ENCODE results near the gene CDH24. TPM values are rescaled to one million over a fixed set of nuclear protein-coding genes. Genes with fewer than 3 reads are reported as not detected.

Gene CDH24
- total and polyA plus RNA-seq, 8 donors = 1.2 to 14.3 (median 3.7) TPM; not detected in 1

DNA sequence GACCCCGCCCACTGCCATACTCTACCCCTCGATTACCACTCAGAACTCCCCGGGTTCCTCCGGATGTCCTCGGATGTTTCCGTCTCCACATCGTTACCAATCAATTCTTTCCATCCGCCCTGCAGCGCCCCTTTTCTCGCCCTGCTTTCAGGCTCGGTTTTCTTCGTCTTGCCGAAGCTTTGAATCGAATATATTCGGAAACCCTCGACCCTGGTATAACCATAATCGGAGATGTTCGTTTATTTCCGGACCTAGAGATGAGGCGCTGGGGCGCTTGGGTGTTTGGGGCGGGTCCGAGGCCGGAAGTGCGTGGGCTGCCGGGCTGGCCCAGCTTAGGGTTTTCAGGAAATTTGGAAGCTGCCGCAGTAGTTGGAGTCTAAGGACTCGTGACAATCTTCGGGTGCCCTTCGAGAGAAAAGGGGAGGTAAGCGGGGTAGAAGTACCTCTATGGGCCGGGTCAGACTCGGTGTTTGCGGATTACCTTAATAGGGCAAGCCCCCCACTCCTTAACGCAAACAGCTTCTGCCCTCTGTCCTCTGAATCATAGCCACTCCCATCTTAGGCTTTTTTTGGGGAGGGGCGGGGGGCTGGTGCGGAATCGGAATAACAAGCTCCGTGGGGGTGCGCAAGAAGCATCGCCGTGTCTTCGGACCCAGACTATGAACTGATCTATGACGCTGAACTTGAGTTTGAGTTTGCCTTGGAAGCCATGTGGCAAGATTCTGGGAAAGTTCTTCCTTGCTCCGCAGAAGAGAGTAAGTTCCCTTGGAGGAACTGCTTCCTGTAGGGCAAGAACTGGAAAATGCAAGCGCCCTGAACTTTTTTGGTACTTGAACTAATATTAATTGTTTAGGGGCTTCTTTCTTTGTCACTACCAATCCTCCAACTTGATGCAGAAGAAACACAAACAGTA lies 38.1 kb upstream of the CDH24 start, which contains the start of gene C14orf119:
TSS of gene C14orf119 (plus strand) at position 310 of the 913 bp plus-strand sequence. CDS start 2,154 bp downstream, outside the sequence.
- Histone ChIP-seq H3K36me3 (peaks cover 12 to 51% (median 49%) of the 10 kb centered on the region in 4 donors), H3K4me1 (peaks cover 28 to 76% (median 60%) of the 10 kb centered on the region in 4 donors), H3K27ac (peak within 1 kb of the TSS; percentile 95 to 100 (median 99)), H3K4me3 (peak within 1 kb of the TSS; percentile 66 to 96 (median 76)), H3K27me3 (no peaks in the 10 kb centered on the region), H3K9me3 (no peaks in the 10 kb centered on the region)
- peak; percentile 100 for DNase-seq
- peak; percentile 86 to 90 (median 88) for TF ChIP-seq POLR2AphosphoS5 (IDR thresholded peaks at IDR 0.05)
- TF ChIP-seq, protein P1, sequence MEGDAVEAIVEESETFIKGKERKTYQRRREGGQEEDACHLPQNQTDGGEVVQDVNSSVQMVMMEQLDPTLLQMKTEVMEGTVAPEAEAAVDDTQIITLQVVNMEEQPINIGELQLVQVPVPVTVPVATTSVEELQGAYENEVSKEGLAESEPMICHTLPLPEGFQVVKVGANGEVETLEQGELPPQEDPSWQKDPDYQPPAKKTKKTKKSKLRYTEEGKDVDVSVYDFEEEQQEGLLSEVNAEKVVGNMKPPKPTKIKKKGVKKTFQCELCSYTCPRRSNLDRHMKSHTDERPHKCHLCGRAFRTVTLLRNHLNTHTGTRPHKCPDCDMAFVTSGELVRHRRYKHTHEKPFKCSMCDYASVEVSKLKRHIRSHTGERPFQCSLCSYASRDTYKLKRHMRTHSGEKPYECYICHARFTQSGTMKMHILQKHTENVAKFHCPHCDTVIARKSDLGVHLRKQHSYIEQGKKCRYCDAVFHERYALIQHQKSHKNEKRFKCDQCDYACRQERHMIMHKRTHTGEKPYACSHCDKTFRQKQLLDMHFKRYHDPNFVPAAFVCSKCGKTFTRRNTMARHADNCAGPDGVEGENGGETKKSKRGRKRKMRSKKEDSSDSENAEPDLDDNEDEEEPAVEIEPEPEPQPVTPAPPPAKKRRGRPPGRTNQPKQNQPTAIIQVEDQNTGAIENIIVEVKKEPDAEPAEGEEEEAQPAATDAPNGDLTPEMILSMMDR (IDR thresholded peaks at IDR 0.05) = no peak
- TF ChIP-seq POLR2A (IDR thresholded peaks at IDR 0.05) = peak in 2 of 4 donors; percentile 72 to 88
- WGBS, 5 donors = 0 to 1% (median 0%) methylated on average over 45 to 46 of the region's 46 CpGs
- intact Hi-C loops (cut with DNase I; ENCODE audit: low total_unique reads) = no loop called here

DNA sequence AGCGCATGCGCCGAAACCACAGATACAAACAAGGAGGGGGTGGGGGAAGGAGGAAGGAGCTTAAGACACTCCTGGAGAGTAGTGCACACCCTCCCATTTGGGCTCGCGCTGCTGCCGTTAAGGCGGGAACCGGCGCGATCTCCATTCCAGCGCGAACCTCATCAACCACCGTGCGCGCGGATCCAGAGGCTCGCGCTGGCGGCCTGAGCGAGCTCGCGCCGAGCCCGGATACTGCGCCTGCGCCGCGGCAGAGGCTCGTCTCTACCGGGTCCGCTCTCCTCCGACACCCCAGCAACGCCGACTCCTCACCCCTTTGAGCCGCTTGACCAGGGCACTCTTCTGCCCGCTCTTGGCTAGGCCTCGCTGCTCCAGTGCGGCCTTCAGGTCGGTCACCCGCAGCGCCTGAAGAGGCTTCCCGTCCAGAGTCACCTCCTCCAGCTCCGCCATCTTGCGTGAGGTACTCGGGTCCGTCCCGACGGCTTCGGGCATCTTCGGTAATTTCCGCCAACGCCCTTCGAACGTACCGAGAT lies 37.4 kb upstream of the CDH24 start, which contains the start of gene ACIN1:
TSS of gene ACIN1 (minus strand) at position 471 of the 530 bp plus-strand sequence. CDS start at position 447, 24 bp downstream.
- intact Hi-C loops (cut with DNase I; ENCODE audit: low total_unique reads) = no loop called here
- WGBS, 5 donors = 0 to 1% (median 0%) methylated on average over 15 to 55 of the region's 55 CpGs
- H3K9me3 ChIP-seq = no peaks in the 10 kb centered on the region
- H3K4me3 ChIP-seq = peak within 1 kb of the TSS; percentile 66 to 96 (median 76)
- H3K27ac ChIP-seq = peak within 1 kb of the TSS; percentile 95 to 100 (median 99)
- peaks cover 27 to 72% (median 58%) of the 10 kb centered on the region in 4 donors for H3K4me1 ChIP-seq
- peak; percentile 75 to 94 for DNase-seq
- no peaks in the 10 kb centered on the region for H3K27me3 ChIP-seq
- H3K36me3 ChIP-seq = peaks cover 19 to 59% (median 57%) of the 10 kb centered on the region in 4 donors
- TF ChIP-seq, protein P1 (IDR thresholded peaks at IDR 0.05) = no peak
- peak in 2 of 3 donors; percentile 75 to 90 for TF ChIP-seq POLR2AphosphoS5 (IDR thresholded peaks at IDR 0.05)

DNA sequence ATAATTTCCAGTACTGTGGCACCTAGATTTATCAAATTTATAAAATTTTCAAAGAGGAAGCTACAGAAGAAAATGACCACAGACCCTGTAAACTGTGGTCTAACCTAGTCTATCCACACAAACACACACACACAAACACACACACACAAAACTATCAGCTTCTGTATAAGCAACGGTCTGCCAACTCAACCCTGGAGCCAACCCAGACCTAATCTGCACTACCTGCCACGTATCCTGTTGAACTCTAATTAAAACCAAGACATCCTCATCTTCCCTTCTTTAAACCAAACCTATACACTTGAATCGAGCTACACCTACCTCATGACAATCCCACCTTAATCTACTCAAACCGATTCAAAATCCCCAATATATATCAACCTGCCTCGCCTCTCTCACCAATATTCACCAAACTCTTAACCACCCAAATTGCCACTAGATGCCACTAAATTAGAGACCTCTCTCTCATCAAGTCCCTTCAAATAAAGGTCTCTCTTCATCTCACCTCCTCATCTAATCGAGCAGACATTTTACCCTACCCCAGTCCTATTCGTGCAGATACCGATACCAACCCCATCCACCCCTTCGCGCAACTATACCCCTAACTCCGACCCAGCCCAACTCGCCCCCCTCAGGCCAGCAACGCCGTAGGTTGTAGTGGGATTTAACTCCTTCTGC lies 36.8 kb upstream of the CDH24 start:
- TF ChIP-seq POLR2AphosphoS5 (IDR thresholded peaks at IDR 0.05) (no peak), POLR2A (IDR thresholded peaks at IDR 0.05) (no peak), EP300 (IDR thresholded peaks at IDR 0.05) (no peak)
- peaks cover 25 to 59% (median 59%) of the 10 kb centered on the region in 4 donors for H3K36me3 ChIP-seq
- intact Hi-C loops (cut with DNase I; ENCODE audit: low total_unique reads) = no loop called here
- H3K4me1 ChIP-seq = peaks cover 21 to 66% (median 52%) of the 10 kb centered on the region in 4 donors
- peak overlapping the region; percentile 95 to 100 (median 99) for H3K27ac ChIP-seq
- H3K27me3 ChIP-seq = no peaks in the 10 kb centered on the region
- H3K4me3 ChIP-seq = peak overlapping the region; percentile 66 to 96 (median 76)
- DNase-seq = no peak
- 0 to 1% (median 0%) methylated on average over 14 of the region's 14 CpGs for WGBS, 5 donors
- H3K9me3 ChIP-seq = no peaks in the 10 kb centered on the region

DNA sequence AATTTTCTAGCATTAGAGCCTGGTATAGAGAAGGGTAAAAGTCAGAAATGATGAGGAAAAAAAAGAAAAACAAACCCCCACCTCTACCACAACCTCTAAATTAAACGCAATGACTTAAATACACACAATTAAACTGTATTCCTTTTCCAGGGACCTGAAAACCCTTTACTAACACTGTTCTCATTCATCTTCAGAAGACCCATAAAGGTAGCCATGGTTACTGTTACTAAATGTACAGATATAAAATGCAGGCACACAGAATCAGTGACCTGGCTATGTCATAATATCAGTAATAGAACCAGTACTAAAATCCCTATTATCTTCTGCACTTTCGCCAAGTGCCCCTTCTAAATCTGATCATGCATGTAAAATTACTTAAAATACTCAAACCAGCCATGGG lies 36.2 kb upstream of the CDH24 start:
- H3K4me3 ChIP-seq = peak overlapping the region; percentile 66 to 96 (median 76)
- DNase-seq = no peak
- WGBS, 5 donors = 56 to 71% (median 60%) methylated on average over 2 of the region's 2 CpGs
- H3K36me3 ChIP-seq = peaks cover 30 to 59% (median 59%) of the 10 kb centered on the region in 4 donors
- H3K9me3 ChIP-seq = no peaks in the 10 kb centered on the region
- peak overlapping the region in 3 of 5 donors; percentile 95 to 100 (median 99) for H3K27ac ChIP-seq
- intact Hi-C loops (cut with DNase I; ENCODE audit: low total_unique reads) = no loop called here
- H3K27me3 ChIP-seq = no peaks in the 10 kb centered on the region
- TF ChIP-seq EP300 (IDR thresholded peaks at IDR 0.05) (no peak), POLR2AphosphoS5 (IDR thresholded peaks at IDR 0.05) (no peak), POLR2A (IDR thresholded peaks at IDR 0.05) (no peak)
- TF ChIP-seq, protein P1 (IDR thresholded peaks at IDR 0.05) = no peak
- H3K4me1 ChIP-seq = peaks cover 19 to 60% (median 47%) of the 10 kb centered on the region in 4 donors

All from stomach (tissue), 9 donors.